ENCODE results near the gene FGD2.

The FGD2 gene

GRCh38 chr6:37053683-37054082 lies 48.2 kb downstream of the FGD2 start:
- Histone ChIP-seq H3K36me3 (ENCODE audit: insufficient read depth, low read length) (no peaks in the 10 kb centered on the region), H3K4me2 (ENCODE audit: low read length) (no peak overlapping the region), H3K4me3 (ENCODE audit: low read depth, low read length, poor library complexity, severe bottlenecking) (no peak overlapping the region), H3K27ac (ENCODE audit: low read depth, low read length, poor library complexity, severe bottlenecking) (peak overlapping the region; percentile 33), H3K79me2 (ENCODE audit: insufficient read depth, low read length) (no peaks in the 10 kb centered on the region), H4K20me1 (ENCODE audit: insufficient read depth, low read length) (no peaks in the 10 kb centered on the region), H3K9me2 (ENCODE audit: low read depth, low read length) (no peaks in the 10 kb centered on the region), H3K4me1 (ENCODE audit: insufficient read depth, low read length, severe bottlenecking) (peaks cover 52% of the 10 kb centered on the region), H3K27me3 (ENCODE audit: insufficient read depth, low read length) (no peaks in the 10 kb centered on the region), H2AFZ (ENCODE audit: low read length) (no peak overlapping the region), H3K9ac (ENCODE audit: low read length) (no peak overlapping the region), H3F3A (ENCODE audit: insufficient read depth, low read length) (no peaks in the 10 kb centered on the region), H3K9me3 (ENCODE audit: low read length) (no peaks in the 10 kb centered on the region)
- TF ChIP-seq, protein P1, sequence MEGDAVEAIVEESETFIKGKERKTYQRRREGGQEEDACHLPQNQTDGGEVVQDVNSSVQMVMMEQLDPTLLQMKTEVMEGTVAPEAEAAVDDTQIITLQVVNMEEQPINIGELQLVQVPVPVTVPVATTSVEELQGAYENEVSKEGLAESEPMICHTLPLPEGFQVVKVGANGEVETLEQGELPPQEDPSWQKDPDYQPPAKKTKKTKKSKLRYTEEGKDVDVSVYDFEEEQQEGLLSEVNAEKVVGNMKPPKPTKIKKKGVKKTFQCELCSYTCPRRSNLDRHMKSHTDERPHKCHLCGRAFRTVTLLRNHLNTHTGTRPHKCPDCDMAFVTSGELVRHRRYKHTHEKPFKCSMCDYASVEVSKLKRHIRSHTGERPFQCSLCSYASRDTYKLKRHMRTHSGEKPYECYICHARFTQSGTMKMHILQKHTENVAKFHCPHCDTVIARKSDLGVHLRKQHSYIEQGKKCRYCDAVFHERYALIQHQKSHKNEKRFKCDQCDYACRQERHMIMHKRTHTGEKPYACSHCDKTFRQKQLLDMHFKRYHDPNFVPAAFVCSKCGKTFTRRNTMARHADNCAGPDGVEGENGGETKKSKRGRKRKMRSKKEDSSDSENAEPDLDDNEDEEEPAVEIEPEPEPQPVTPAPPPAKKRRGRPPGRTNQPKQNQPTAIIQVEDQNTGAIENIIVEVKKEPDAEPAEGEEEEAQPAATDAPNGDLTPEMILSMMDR (IDR thresholded peaks at IDR 0.05; ENCODE audit: low read length) = no peak
- no peak for TF ChIP-seq EZH2 (IDR thresholded peaks at IDR 0.05; ENCODE audit: borderline replicate concordance, low read length)

- Histone ChIP-seq H3K4me2 (ENCODE audit: low read length) (no peak overlapping the region), H2AFZ (ENCODE audit: low read length) (no peak overlapping the region), H3K4me1 (ENCODE audit: insufficient read depth, low read length, severe bottlenecking) (peaks cover 47% of the 10 kb centered on the region), H3K4me3 (ENCODE audit: low read depth, low read length, poor library complexity, severe bottlenecking) (no peak overlapping the region), H3K27ac (ENCODE audit: low read depth, low read length, poor library complexity, severe bottlenecking) (no peak overlapping the region), H3F3A (ENCODE audit: insufficient read depth, low read length) (no peaks in the 10 kb centered on the region), H4K20me1 (ENCODE audit: insufficient read depth, low read length) (no peaks in the 10 kb centered on the region), H3K9me2 (ENCODE audit: low read depth, low read length) (no peaks in the 10 kb centered on the region), H3K9ac (ENCODE audit: low read length) (no peak overlapping the region), H3K79me2 (ENCODE audit: insufficient read depth, low read length) (no peaks in the 10 kb centered on the region), H3K27me3 (ENCODE audit: insufficient read depth, low read length) (no peaks in the 10 kb centered on the region), H3K36me3 (ENCODE audit: insufficient read depth, low read length) (no peaks in the 10 kb centered on the region), H3K9me3 (ENCODE audit: low read length) (no peaks in the 10 kb centered on the region)
- TF ChIP-seq, protein P1 (IDR thresholded peaks at IDR 0.05; ENCODE audit: low read length) = no peak
- no peak for TF ChIP-seq EZH2 (IDR thresholded peaks at IDR 0.05; ENCODE audit: borderline replicate concordance, low read length)
Measured at GRCh38 chr6:37054171-37054570, 48.7 kb downstream of the FGD2 start.

DNA sequence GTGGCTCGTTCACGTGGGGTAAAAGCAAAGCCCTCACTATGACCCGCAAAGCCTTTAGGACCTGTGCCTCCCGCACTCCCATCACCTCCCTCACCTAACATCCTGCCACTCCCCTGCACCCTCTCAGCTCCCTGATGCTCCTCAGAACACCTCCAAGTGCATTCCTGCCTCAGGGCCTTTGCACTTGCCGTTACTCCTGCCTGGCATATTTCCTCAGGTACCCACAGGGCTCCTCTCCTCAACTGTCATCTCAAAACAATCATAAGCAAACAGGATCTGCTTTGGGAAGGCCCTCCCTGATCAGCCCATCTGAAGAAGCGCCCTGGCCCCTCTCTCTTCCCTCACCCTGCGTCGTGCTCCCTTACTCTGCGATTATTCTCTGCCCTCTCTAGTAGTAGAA lies 49.1 kb downstream of the FGD2 start:
- no peak overlapping the region for H3K4me3 ChIP-seq (ENCODE audit: low read depth, low read length, poor library complexity, severe bottlenecking)
- H3K27me3 ChIP-seq (ENCODE audit: insufficient read depth, low read length) = no peaks in the 10 kb centered on the region
- H3K27ac ChIP-seq (ENCODE audit: low read depth, low read length, poor library complexity, severe bottlenecking) = peak overlapping the region; percentile 59
- TF ChIP-seq EZH2 (IDR thresholded peaks at IDR 0.05; ENCODE audit: borderline replicate concordance, low read length) = no peak
- TF ChIP-seq, protein P1 (IDR thresholded peaks at IDR 0.05; ENCODE audit: low read length) = no peak
- H3F3A ChIP-seq (ENCODE audit: insufficient read depth, low read length) = no peaks in the 10 kb centered on the region
- H4K20me1 ChIP-seq (ENCODE audit: insufficient read depth, low read length) = no peaks in the 10 kb centered on the region
- H3K4me1 ChIP-seq (ENCODE audit: insufficient read depth, low read length, severe bottlenecking) = peaks cover 47% of the 10 kb centered on the region
- H3K36me3 ChIP-seq (ENCODE audit: insufficient read depth, low read length) = no peaks in the 10 kb centered on the region
- H2AFZ ChIP-seq (ENCODE audit: low read length) = no peak overlapping the region
- no peaks in the 10 kb centered on the region for H3K9me3 ChIP-seq (ENCODE audit: low read length)
- H3K79me2 ChIP-seq (ENCODE audit: insufficient read depth, low read length) = no peaks in the 10 kb centered on the region
- no peak overlapping the region for H3K4me2 ChIP-seq (ENCODE audit: low read length)
- no peak overlapping the region for H3K9ac ChIP-seq (ENCODE audit: low read length)
- H3K9me2 ChIP-seq (ENCODE audit: low read depth, low read length) = no peaks in the 10 kb centered on the region

Data from OCI-LY1 (cell line).